ENCODE data around the gene LY6G6F.

- no peak; a peak in 1 of 4 replicates for TF ChIP-seq CTCF (conservative IDR thresholded peaks at IDR 0.05; ENCODE audit: low read depth in 2 of 2)
- no peak for TF ChIP-seq STAT1 (IDR thresholded peaks at IDR 0.05; ENCODE audit: unreplicated experiment)
- TF ChIP-seq CREB1 (CRISPR knock-in tag; IDR thresholded peaks at IDR 0.05; ENCODE audit: low read depth): no peak
- TF ChIP-seq POLR2AphosphoS5 (IDR thresholded peaks at IDR 0.05; ENCODE audit: low read depth): no peak
- TF ChIP-seq, protein P1, sequence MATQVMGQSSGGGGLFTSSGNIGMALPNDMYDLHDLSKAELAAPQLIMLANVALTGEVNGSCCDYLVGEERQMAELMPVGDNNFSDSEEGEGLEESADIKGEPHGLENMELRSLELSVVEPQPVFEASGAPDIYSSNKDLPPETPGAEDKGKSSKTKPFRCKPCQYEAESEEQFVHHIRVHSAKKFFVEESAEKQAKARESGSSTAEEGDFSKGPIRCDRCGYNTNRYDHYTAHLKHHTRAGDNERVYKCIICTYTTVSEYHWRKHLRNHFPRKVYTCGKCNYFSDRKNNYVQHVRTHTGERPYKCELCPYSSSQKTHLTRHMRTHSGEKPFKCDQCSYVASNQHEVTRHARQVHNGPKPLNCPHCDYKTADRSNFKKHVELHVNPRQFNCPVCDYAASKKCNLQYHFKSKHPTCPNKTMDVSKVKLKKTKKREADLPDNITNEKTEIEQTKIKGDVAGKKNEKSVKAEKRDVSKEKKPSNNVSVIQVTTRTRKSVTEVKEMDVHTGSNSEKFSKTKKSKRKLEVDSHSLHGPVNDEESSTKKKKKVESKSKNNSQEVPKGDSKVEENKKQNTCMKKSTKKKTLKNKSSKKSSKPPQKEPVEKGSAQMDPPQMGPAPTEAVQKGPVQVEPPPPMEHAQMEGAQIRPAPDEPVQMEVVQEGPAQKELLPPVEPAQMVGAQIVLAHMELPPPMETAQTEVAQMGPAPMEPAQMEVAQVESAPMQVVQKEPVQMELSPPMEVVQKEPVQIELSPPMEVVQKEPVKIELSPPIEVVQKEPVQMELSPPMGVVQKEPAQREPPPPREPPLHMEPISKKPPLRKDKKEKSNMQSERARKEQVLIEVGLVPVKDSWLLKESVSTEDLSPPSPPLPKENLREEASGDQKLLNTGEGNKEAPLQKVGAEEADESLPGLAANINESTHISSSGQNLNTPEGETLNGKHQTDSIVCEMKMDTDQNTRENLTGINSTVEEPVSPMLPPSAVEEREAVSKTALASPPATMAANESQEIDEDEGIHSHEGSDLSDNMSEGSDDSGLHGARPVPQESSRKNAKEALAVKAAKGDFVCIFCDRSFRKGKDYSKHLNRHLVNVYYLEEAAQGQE (IDR thresholded peaks at IDR 0.05; ENCODE audit: unreplicated experiment): no peak
- no peak for TF ChIP-seq ETS1 (IDR thresholded peaks at IDR 0.05)
- TF ChIP-seq EZH2 (IDR thresholded peaks at IDR 0.05; ENCODE audit: low read depth, unreplicated experiment): no peak
- no peak for TF ChIP-seq EZH2phosphoT487 (IDR thresholded peaks at IDR 0.05; ENCODE audit: unreplicated experiment)
These were observed 22.3 kb downstream of the LY6G6F start, which contains the start of gene DDAH2 for GRCh38 chr6:31728767-31729514.
